Liver (tissue), 9 donors: ENCODE measurements around the gene ISCA2. TPM values are rescaled to one million over a fixed set of nuclear protein-coding genes. Genes with fewer than 3 reads are reported as not detected.

Experiments used
- DNase-seq: peaks from one replicate; pipeline ENCODE4 v3.0.0-alpha.2; 2017; ENCODE audit warnings: low spot score
- H3K27ac ChIP-seq, 2 donors: one replicate each; pipeline ENCODE4 v1.7.0; 2013; ENCODE audit warnings: inconsistent platforms in 2 of 2, low read length in 2 of 2, control low read depth in 1 of 2, low read depth in 1 of 2, mild to moderate bottlenecking in 1 of 2
- H3K27me3 ChIP-seq, 4 donors: one replicate each; pipeline versions ENCODE4 v1.6.1 to v1.7.0; 2013; ENCODE audit warnings: low read length in 3 of 4, inconsistent platforms in 1 of 4, mild to moderate bottlenecking in 1 of 4, moderate library complexity in 1 of 4; ENCODE audit not compliant: control insufficient read depth in 4 of 4, insufficient read depth in 4 of 4
- H3K36me3 ChIP-seq, 4 donors: one replicate each; pipeline versions ENCODE4 v1.6.1 to v1.7.0; 2013; ENCODE audit warnings: low read length in 3 of 4, mild to moderate bottlenecking in 3 of 4, low read depth in 1 of 4, moderate library complexity in 1 of 4; ENCODE audit not compliant: control insufficient read depth in 4 of 4, insufficient read depth in 3 of 4
- H3K4me1 ChIP-seq, 4 donors: one replicate each; pipeline versions ENCODE4 v1.6.1 to v1.7.0; 2013; ENCODE audit warnings: low read length in 3 of 4, mild to moderate bottlenecking in 3 of 4, moderate library complexity in 1 of 4; ENCODE audit not compliant: control insufficient read depth in 4 of 4, insufficient read depth in 4 of 4
- H3K4me3 ChIP-seq, 3 donors: one replicate each; pipeline versions ENCODE4 v1.6.1 to v1.7.0; 2013; ENCODE audit warnings: low read length in 3 of 3, control low read depth in 1 of 3, low read depth in 1 of 3, mild to moderate bottlenecking in 1 of 3
- H3K9ac ChIP-seq, 2 donors: one replicate each; pipeline ENCODE4 v1.7.0; 2013; ENCODE audit warnings: low read length in 2 of 2, mild to moderate bottlenecking in 2 of 2, moderate library complexity in 2 of 2, control low read depth in 1 of 2, low read depth in 1 of 2
- H3K9me3 ChIP-seq, 4 donors: one replicate each; pipeline versions ENCODE4 v1.6.1 to v1.7.0; 2013; ENCODE audit warnings: low read length in 3 of 4; ENCODE audit not compliant: control insufficient read depth in 4 of 4
- CTCF ChIP-seq: fragments of 150-350 bp; IDR thresholded peaks from 2 replicates; pipeline ENCODE4 v1.5.1; 2017; ENCODE audit warnings: improper control_type of control experiment, low read depth, low read length; ENCODE audit not compliant: missing input control
- FOXA1 ChIP-seq: IDR thresholded peaks from 2 replicates; pipeline ENCODE4 v1.6.1; 2016; ENCODE audit warnings: antibody characterized with exemption
- FOXA2 ChIP-seq: IDR thresholded peaks from 2 replicates; pipeline ENCODE4 v1.6.1; 2016; ENCODE audit warnings: antibody characterized with exemption
- HNF4A ChIP-seq, 2 donors: conservative IDR thresholded peaks; 2 replicates each; pipeline ENCODE4 v1.6.1; 2016; ENCODE audit warnings: antibody characterized with exemption in 2 of 2, mild to moderate bottlenecking in 2 of 2
- HNF4G ChIP-seq: IDR thresholded peaks from 2 replicates; pipeline ENCODE4 v1.6.1; 2016; ENCODE audit warnings: antibody characterized with exemption
- JUND ChIP-seq, 2 donors: IDR thresholded peaks; 2 replicates each; pipeline ENCODE4 v1.6.1; 2016; ENCODE audit warnings: antibody characterized with exemption in 2 of 2
- MAX ChIP-seq: IDR thresholded peaks from 2 replicates; pipeline ENCODE4 v1.6.1; 2016; ENCODE audit warnings: antibody characterized with exemption
- NR2F2 ChIP-seq: IDR thresholded peaks from 2 replicates; pipeline ENCODE4 v1.6.1; 2016; ENCODE audit warnings: antibody characterized with exemption
- RAD21 ChIP-seq, 2 donors: IDR thresholded peaks; 2 replicates each; pipeline ENCODE4 v1.6.1; 2016; ENCODE audit warnings: antibody characterized with exemption in 2 of 2, mild to moderate bottlenecking in 2 of 2
- REST ChIP-seq: IDR thresholded peaks from 2 replicates; pipeline ENCODE4 v1.6.1; 2016; ENCODE audit warnings: antibody characterized with exemption, mild to moderate bottlenecking
- RXRA ChIP-seq, 2 donors: IDR thresholded peaks; 2 replicates each; pipeline ENCODE4 v1.6.1; 2017 to 2018; ENCODE audit warnings: antibody characterized with exemption in 2 of 2, mild to moderate bottlenecking in 1 of 2
- TAF1 ChIP-seq: conservative IDR thresholded peaks from 2 replicates; pipeline ENCODE4 v1.6.1; 2016; ENCODE audit warnings: antibody characterized with exemption, mild to moderate bottlenecking
- YY1 ChIP-seq: IDR thresholded peaks from 2 replicates; pipeline ENCODE4 v1.6.1; 2016; ENCODE audit warnings: antibody characterized with exemption, mild to moderate bottlenecking
- WGBS: extraction: QIAGEN DNeasy Blood & Tissue Kit; methylation state at CpG from one replicate; pipeline ENCODE4 v1.1.7; 2013; 5-methylcytosine and 5-hydroxymethylcytosine counted together
- polyA plus RNA-seq, 2 donors: library from polyadenylated mRNA; stranded (reverse) in 1 of 2; unstranded in 1 of 2; fragments of 200-250 nt in 1 of 2; fragments of >200 nt in 1 of 2; fragmentation: Nextera tagmentation in 1 of 2; extraction: Ambion mirVana in 1 of 2; gene quantifications; one replicate each; pipeline versions ENCODE4 v1.2.1 to v1.2.3, GENCODE V29; 2013 to 2015
- total RNA-seq, 2 donors: library from RNA; depleted of rRNA; stranded (reverse); fragments of >200 nt; gene quantifications; one replicate each; pipeline ENCODE4 v1.2.3, GENCODE V29; 2014
- TF ChIP-seq, protein P1 (sequence below): IDR thresholded peaks from 2 replicates; pipeline ENCODE4 v1.6.1; 2016; ENCODE audit warnings: antibody characterized with exemption
- TF ChIP-seq, protein P2 (sequence below): IDR thresholded peaks from 2 replicates; pipeline ENCODE4 v1.6.1; 2016; ENCODE audit warnings: antibody characterized with exemption
- donor health status: healthy.
- donor health status: healthy.
- donor health status: healthy.
- donor health status: healthy.
- donor health status: healthy.

ISCA2 gene
- total and polyA plus RNA-seq, 4 donors: 7.1 to 35.3 (median 15.8) TPM

DNA sequence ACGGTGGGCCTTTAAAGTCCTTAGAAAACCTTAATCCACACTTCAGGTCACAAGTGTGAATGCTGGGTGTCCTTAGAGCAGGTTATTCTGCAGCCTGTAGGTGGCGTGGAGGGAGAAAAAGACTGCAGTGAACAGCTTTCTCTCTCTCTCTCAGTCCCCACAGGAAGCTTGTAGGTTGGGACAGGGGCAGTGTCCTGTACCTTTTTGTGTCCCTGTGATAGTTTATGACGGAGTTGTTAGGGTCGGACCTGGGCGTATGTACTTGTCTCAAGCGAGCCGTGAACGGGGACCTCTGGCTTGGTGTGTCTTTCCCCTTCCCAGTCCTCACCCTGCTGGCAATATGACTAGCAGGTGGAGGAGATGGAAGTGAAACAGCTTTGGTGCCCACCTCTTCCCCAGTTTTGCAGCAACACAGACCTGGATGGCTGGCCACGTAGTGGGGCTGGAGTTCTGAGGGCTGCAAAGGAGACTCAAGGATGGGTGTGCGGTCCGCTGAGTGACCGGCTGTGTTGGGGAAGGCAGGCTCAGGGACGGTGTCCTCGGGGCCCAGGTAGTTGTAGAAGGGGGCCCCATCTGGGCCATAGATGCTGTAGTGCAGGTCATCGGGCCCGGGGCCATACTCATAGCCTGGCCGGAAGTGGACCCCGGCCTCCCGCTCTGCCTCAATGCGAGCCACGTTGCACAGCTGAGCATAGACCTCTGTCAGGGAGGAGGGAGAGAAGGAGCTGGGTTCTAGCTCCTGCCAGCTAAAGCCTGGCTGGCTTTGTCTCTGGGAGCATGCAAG lies 8.9 kb downstream of the ISCA2 start:
- no peaks in the 10 kb centered on the region for H3K36me3 ChIP-seq
- no peak overlapping the region for H3K4me3 ChIP-seq
- no peak for TF ChIP-seq HNF4A (conservative IDR thresholded peaks at IDR 0.05)
- TF ChIP-seq RXRA (IDR thresholded peaks at IDR 0.05): no peak
- no peak for TF ChIP-seq YY1
- TF ChIP-seq FOXA1: no peak
- TF ChIP-seq CTCF: no peak
- no peak for TF ChIP-seq RAD21 (IDR thresholded peaks at IDR 0.05)
- TF ChIP-seq MAX: no peak
- no peak for TF ChIP-seq HNF4G
- H3K27me3 ChIP-seq: no peaks in the 10 kb centered on the region
- no peak overlapping the region for H3K9ac ChIP-seq
- H3K27ac ChIP-seq: no peak overlapping the region
- no peaks in the 10 kb centered on the region for H3K4me1 ChIP-seq
- no peaks in the 10 kb centered on the region for H3K9me3 ChIP-seq
- peak; percentile 35 for DNase-seq
- 84% methylated on average over 21 of the region's 21 CpGs for whole genome bisulfite sequencing

- Histone ChIP-seq H3K36me3 (no peaks in the 10 kb centered on the region), H3K9ac (no peak overlapping the region), H3K4me1 (no peaks in the 10 kb centered on the region), H3K27ac (no peak overlapping the region), H3K4me3 (no peak overlapping the region), H3K27me3 (no peaks in the 10 kb centered on the region), H3K9me3 (no peaks in the 10 kb centered on the region)
- peak; percentile 34 for DNase-seq
- TF ChIP-seq YY1 (no peak), RAD21 (IDR thresholded peaks at IDR 0.05) (no peak), NR2F2 (no peak), TAF1 (no peak), FOXA1 (no peak), REST (no peak), FOXA2 (no peak), JUND (IDR thresholded peaks at IDR 0.05) (no peak)
- TF ChIP-seq, protein P1, sequence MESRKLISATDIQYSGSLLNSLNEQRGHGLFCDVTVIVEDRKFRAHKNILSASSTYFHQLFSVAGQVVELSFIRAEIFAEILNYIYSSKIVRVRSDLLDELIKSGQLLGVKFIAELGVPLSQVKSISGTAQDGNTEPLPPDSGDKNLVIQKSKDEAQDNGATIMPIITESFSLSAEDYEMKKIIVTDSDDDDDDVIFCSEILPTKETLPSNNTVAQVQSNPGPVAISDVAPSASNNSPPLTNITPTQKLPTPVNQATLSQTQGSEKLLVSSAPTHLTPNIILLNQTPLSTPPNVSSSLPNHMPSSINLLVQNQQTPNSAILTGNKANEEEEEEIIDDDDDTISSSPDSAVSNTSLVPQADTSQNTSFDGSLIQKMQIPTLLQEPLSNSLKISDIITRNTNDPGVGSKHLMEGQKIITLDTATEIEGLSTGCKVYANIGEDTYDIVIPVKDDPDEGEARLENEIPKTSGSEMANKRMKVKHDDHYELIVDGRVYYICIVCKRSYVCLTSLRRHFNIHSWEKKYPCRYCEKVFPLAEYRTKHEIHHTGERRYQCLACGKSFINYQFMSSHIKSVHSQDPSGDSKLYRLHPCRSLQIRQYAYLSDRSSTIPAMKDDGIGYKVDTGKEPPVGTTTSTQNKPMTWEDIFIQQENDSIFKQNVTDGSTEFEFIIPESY: no peak
- TF ChIP-seq, protein P2, sequence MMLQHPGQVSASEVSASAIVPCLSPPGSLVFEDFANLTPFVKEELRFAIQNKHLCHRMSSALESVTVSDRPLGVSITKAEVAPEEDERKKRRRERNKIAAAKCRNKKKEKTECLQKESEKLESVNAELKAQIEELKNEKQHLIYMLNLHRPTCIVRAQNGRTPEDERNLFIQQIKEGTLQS: no peak
- 92% methylated on average over 14 of the region's 14 CpGs for WGBS
Observed at GRCh38 chr14:74503291-74503937, 9.8 kb downstream of the ISCA2 start.
